Hepatic stellate cell (primary cell): Measurements from ENCODE around the gene FUT2.
A peak's percentile ranks its signal among the peaks of the same experiment; 100 is the strongest.
"Not testable (repeated sequence)": the region's sequence is repeated elsewhere in the genome, so short reads cannot be mapped to it uniquely, and the experiment has no call there.

Experiments
- DNase-seq: peaks from one replicate; pipeline ENCODE4 v3.0.0; 2011; ENCODE audit warnings: low spot score

The FUT2 gene

GRCh38 chr19:48695743-48696352, at the start of gene FUT2:
Gene FUT2 (plus strand): TSS chr19:48695971. CDS start chr19:48702957, 6,986 bp downstream.
- no peak for DNase-seq

GRCh38 chr19:48646001-48646721, 49.6 kb upstream of the FUT2 start, which contains the start of gene CA11:
Gene CA11 (minus strand): TSS chr19:48646187. CDS start chr19:48645632, 555 bp downstream.
- peak; percentile 92 for DNase-seq

- no peak for DNase-seq
Observed at GRCh38 chr19:48646722-48647216, 49.0 kb upstream of the FUT2 start.

- DNase-seq: no peak
Observed at GRCh38 chr19:48648134-48648533, 47.6 kb upstream of the FUT2 start.

GRCh38 chr19:48650974-48651682, 44.6 kb upstream of the FUT2 start:
- no peak for DNase-seq

GRCh38 chr19:48651683-48652048, 44.1 kb upstream of the FUT2 start:
- DNase-seq: no peak

- no peak for DNase-seq
Observed at GRCh38 chr19:48654299-48655059, 41.3 kb upstream of the FUT2 start.

GRCh38 chr19:48656840-48657474, 38.8 kb upstream of the FUT2 start:
- peak; percentile 68 for DNase-seq

- DNase-seq: not testable (repeated sequence)
Observed at GRCh38 chr19:48657828-48658227, 37.9 kb upstream of the FUT2 start.

GRCh38 chr19:48658483-48658882, 37.3 kb upstream of the FUT2 start:
- no peak for DNase-seq

GRCh38 chr19:48659768-48660167, 36.0 kb upstream of the FUT2 start:
- DNase-seq: no peak

- DNase-seq: peak; percentile 94
Observed at GRCh38 chr19:48660852-48661710, 34.7 kb upstream of the FUT2 start.

- DNase-seq: no peak
Observed at GRCh38 chr19:48661711-48662090, 34.1 kb upstream of the FUT2 start.

- DNase-seq: no peak
Observed at GRCh38 chr19:48663667-48664066, 32.1 kb upstream of the FUT2 start.

- no peak for DNase-seq
Observed at GRCh38 chr19:48664476-48664875, 31.3 kb upstream of the FUT2 start.

- DNase-seq: no peak
Observed at GRCh38 chr19:48665786-48666185, 30.0 kb upstream of the FUT2 start.

- DNase-seq: no peak
Observed at GRCh38 chr19:48668332-48668731, 27.4 kb upstream of the FUT2 start.

GRCh38 chr19:48668761-48669160, 27.0 kb upstream of the FUT2 start:
- DNase-seq: no peak

- no peak for DNase-seq
Observed at GRCh38 chr19:48669903-48670668, 25.7 kb upstream of the FUT2 start.
